Stimulated activated CD8-positive, alpha-beta memory T cell treated with anti-CD3 and anti-CD28 coated beads, Interleukin-4, amount 100 ng/mL, for 1 hour (primary cell): ENCODE results near the gene MEI4.
"Not testable (repeated sequence)": the region's sequence is repeated elsewhere in the genome, so short reads cannot be mapped to it uniquely, and the experiment has no call there.

Experiments
- DNase-seq, 2 donors: peaks; one replicate each; pipeline ENCODE4 v3.0.0-alpha.2; 2020; ENCODE audit warnings: low read depth in 2 of 2, low spot score in 1 of 2

The MEI4 gene

GRCh38 chr6:77678048-77678447, 25.2 kb downstream of the MEI4 start:
- DNase-seq, result no peak

GRCh38 chr6:77683515-77683914, 30.7 kb downstream of the MEI4 start:
- no peak for DNase-seq

- no peak for DNase-seq
Measured at GRCh38 chr6:77686931-77687330, 34.1 kb downstream of the MEI4 start.

- DNase-seq, result no peak
Measured at GRCh38 chr6:77688649-77689048, 35.8 kb downstream of the MEI4 start.

- not testable (repeated sequence) for DNase-seq
Measured at GRCh38 chr6:77700095-77700494, 47.3 kb downstream of the MEI4 start.

GRCh38 chr6:77707603-77708002, 54.8 kb downstream of the MEI4 start:
- DNase-seq, result no peak

- DNase-seq, result no peak
Measured at GRCh38 chr6:77715588-77715987, 62.7 kb downstream of the MEI4 start.

GRCh38 chr6:77716311-77716710, 63.5 kb downstream of the MEI4 start:
- no peak for DNase-seq

GRCh38 chr6:77736010-77736409, 83.2 kb downstream of the MEI4 start:
- DNase-seq, result not testable (repeated sequence)

GRCh38 chr6:77740380-77740779, 87.5 kb downstream of the MEI4 start:
- no peak for DNase-seq

- DNase-seq, result not testable (repeated sequence)
Measured at GRCh38 chr6:77752156-77752555, 99.3 kb downstream of the MEI4 start.

GRCh38 chr6:77762386-77762785, 109.5 kb downstream of the MEI4 start:
- no peak for DNase-seq

- DNase-seq, result no peak
Measured at GRCh38 chr6:77763124-77763523, 110.3 kb downstream of the MEI4 start.

GRCh38 chr6:77764364-77764763, 111.5 kb downstream of the MEI4 start:
- no peak for DNase-seq

GRCh38 chr6:77773157-77773822, 120.5 kb downstream of the MEI4 start:
- DNase-seq, result no peak

GRCh38 chr6:77774457-77774856, 121.6 kb downstream of the MEI4 start:
- no peak for DNase-seq

GRCh38 chr6:77776441-77776840, 123.6 kb downstream of the MEI4 start:
- DNase-seq, result no peak

- DNase-seq, result no peak
Measured at GRCh38 chr6:77778527-77778926, 125.7 kb downstream of the MEI4 start.

- no peak for DNase-seq
Measured at GRCh38 chr6:77786935-77787629, 134.2 kb downstream of the MEI4 start.

GRCh38 chr6:77796824-77797809, 144.3 kb downstream of the MEI4 start:
- no peak for DNase-seq

GRCh38 chr6:77812304-77812703, 159.5 kb downstream of the MEI4 start:
- DNase-seq, result no peak

- DNase-seq, result no peak
Measured at GRCh38 chr6:77813090-77813489, 160.3 kb downstream of the MEI4 start.
